Mucosa of gallbladder (tissue), 1 donor: ENCODE data around the gene WDR86. TPM values are rescaled to one million over a fixed set of nuclear protein-coding genes. Genes with fewer than 3 reads are reported as not detected.
A peak's percentile ranks its signal among the peaks of the same experiment; 100 is the strongest.

Experiments used
- DNase-seq: peaks from one replicate; pipeline ENCODE4 v3.0.0-alpha.2; 2020; ENCODE audit warnings: low spot score
- total RNA-seq: library from RNA; stranded (reverse); gene quantifications from one replicate; pipeline ENCODE4 v1.2.1, GENCODE V29; 2021
- donor health status: DM: no; HTN: no; CAD: no.

WDR86 gene
- total RNA-seq, 1 donor from 2014 or later = 2.9 TPM

DNA sequence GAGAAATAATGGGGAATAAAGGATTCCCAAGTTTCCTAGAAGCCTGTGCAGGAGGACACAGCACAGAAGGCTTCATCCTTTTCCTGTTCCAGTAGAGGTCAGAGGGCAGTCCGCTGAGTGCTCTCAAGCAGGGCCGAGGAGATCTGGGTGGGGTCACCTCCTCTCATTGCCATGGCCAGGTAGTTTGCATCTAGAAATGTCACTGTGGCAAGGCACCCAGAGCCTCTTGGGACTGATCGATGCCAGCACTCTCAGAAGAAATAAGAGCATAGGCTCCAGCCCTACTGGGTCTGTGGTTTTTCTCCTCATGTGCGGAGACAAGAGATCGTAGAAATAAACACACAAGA lies 60.4 kb downstream of the WDR86 start:
- no peak for DNase-seq

DNA sequence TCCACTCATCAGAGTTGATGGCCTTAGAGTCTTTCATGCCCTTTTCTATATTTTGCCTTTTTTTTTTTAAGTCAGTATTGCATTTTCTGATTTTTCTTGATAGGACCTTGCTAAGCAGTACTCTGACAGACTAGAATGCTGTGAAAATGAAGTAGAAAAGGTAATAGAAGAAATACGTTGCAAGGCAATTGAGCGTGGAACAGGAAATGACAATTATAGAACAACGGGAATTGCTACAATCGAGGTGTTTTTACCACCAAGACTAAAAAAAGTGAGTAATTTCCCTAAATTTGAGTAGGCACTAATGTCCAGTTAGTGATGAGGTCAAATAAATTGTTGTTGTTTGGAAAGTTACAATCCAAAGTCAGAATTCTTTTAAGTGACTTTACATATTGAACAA lies 60.9 kb downstream of the WDR86 start:
- DNase-seq = no peak

GRCh38 chr7:151347200-151347599 lies 62.6 kb downstream of the WDR86 start:
- no peak for DNase-seq

GRCh38 chr7:151346470-151346769 lies 63.4 kb downstream of the WDR86 start:
- no peak for DNase-seq

- peak; percentile 24 for DNase-seq
Measured at GRCh38 chr7:151345576-151346469, 64.0 kb downstream of the WDR86 start.

GRCh38 chr7:151343516-151343915 lies 66.3 kb downstream of the WDR86 start:
- DNase-seq = no peak

- DNase-seq = no peak
Measured at GRCh38 chr7:151342811-151343210, 67.0 kb downstream of the WDR86 start.

GRCh38 chr7:151342102-151342646 lies 67.7 kb downstream of the WDR86 start:
- DNase-seq = no peak

DNA sequence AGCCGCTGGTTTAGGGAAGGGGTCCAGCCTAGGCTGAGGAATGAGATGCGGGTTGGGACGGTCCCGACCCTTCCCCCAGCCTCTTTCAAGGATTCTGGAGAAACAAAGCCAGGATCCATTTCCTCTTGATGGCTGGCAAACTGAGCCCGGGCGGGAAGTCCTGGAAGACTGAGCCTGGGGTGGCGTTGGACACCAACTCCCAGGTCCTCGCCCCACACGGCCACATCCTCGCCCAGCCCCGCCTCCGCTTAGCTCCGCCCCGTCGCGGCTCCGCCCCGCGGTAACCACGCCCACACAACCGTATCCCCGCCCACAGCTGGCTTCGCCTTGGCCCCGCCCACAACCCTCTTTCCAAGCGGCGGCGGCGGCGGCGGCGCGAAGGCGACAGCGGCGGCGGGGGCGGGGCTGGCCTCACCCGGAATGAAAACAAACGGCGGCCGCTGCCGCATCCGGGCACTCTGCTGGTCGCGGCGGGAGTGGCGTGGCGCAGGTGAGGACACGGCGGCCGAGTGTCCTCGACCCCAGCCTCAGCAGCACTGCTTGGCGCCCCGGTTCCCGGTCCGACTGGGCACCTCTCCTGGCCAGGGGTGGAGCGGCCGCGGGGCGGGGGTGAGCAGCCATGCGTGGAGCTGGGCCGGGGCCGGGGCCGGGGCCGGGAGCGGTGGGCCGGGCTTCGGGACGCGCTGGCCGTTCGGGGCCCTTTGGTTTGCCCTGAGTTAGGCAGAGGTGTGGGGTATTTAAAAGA lies 68.3 kb downstream of the WDR86 start, which contains the start of gene NUB1:
Gene NUB1 (plus strand): TSS at position 456 of the 745 bp plus-strand sequence. CDS start 3,538 bp downstream, outside the sequence.
- DNase-seq = peak; percentile 94

DNA sequence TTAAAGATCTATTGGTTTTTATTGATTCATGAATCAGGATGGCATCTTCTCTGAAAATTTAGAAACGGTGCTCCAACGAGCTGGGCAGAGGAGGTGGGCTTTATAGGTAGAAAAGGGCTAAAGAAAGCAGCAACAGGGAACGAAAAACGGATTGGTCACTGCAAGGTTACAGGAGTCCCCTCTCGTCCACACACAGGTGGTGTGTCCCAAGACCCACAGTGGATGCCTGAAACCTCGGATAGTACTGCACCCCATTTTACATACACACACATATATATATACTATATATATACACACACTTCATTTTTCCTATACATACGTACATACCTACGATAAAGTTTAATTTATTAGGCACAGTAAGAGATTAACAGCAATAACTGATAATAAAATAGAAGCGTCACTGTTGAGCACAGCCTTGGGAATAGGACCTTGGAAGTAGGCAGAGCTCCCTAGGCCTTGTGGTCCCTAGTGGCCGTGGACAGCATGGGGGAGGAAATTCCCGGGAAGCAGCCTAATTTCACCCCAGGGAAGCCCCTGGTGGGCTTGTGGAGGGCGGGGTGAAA lies 69.0 kb downstream of the WDR86 start:
- DNase-seq = no peak

- no peak for DNase-seq
Measured at GRCh38 chr7:151339651-151340382, 70.0 kb downstream of the WDR86 start.

DNA sequence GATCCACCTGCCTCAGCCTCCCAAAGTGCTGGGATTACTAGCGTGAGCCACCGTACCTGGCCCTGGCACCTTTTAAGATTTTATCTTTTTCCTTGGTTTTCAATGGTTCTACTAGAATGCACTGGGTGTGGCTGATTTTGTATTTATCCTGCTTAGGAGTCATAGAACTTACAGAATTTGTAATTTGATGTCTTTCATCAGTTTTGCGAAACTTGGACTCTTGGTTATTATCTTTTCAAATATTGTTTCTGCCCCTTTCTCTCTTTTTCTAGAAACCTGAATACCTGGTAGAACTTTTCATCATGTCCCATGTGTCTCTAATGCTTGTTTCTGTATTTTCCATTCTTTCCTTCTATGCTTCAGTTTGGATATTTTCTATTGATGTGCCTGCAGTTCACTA lies 71.0 kb downstream of the WDR86 start:
- no peak for DNase-seq

GRCh38 chr7:151337346-151337745 lies 72.5 kb downstream of the WDR86 start:
- no peak for DNase-seq

DNA sequence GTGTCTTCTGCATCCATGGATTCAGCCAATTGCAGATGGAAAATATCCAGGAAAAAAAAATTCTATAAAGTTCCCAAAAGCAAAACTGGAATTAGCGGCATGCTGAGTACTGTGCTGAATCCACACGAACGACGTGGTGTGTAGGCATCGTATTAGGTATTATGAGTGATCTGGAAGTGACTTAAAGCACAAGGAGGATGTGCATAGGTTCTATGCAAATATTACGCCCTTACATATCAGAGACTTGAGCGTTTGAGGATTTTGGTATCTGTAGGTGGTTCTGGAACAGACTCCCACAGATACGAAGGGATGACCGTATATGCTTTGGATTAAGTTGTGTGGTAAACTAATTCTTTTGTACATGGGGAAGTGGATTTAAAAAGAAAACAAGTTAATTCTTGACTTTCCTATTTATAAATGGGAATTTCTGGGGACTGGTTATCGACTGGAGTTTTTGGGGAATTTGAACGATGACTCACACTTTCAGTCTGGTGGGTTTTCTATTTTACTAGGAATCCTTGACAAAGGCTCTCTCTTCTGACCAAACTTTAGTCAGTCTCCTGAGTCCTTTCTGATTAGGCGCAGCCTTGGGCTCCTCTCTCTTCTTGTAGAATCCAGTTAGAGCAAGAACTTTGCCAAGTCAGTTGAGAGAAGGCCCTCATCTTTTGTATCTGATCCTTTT lies 73.7 kb downstream of the WDR86 start:
- no peak for DNase-seq

DNA sequence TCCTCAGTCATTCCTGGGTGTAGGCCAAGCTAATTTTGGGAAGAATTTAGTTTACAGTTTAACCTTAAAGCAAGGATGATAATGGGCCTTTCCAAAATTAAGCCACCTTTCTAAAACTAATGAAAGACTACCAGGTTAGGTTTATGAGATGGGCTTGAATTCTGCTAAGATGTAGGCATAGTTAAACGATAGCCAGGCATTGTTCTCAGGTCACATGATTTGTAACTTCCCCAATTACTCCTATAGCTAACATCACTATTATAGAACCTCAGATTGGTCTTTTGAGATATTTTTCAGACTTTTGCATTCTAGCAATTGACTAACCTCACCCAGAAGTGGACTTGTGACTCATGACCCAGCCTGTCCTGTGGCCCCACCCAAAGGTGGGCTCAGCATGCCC lies 75.2 kb downstream of the WDR86 start:
- DNase-seq = no peak

Other genes starting within 250 kb of the WDR86 start
- gene GBX1, start 242.3 kb downstream of the WDR86 start, total RNA-seq = not detected
- not detected for gene ASB10, start 222.8 kb downstream of the WDR86 start, total RNA-seq
- gene H2BK1, start 199.6 kb downstream of the WDR86 start, total RNA-seq = not detected
- 25.3 TPM for gene ABCF2, start 182.8 kb downstream of the WDR86 start, total RNA-seq
- 52.3 TPM for gene CHPF2, start 177.6 kb downstream of the WDR86 start, total RNA-seq
- gene SMARCD3, start 161.3 kb downstream of the WDR86 start, total RNA-seq = 56.3 TPM
- 52.4 TPM for gene NUB1, start 68.2 kb downstream of the WDR86 start, total RNA-seq
- gene CRYGN, start 30.1 kb upstream of the WDR86 start, total RNA-seq = 0.43 TPM
- 75.2 TPM for gene RHEB, start 109.9 kb upstream of the WDR86 start, total RNA-seq